CD4-positive, alpha-beta T cell treated with Interleukin-21 for 1 hour (primary cell): ENCODE measurements around the gene CSMD2.

Source experiments
- DNase-seq: peaks from one replicate; pipeline ENCODE4 v3.0.0-alpha.2; 2020

Gene CSMD2

GRCh38 chr1:33844166-33844565, 320.9 kb downstream of the CSMD2 start:
- no peak for DNase-seq

DNA sequence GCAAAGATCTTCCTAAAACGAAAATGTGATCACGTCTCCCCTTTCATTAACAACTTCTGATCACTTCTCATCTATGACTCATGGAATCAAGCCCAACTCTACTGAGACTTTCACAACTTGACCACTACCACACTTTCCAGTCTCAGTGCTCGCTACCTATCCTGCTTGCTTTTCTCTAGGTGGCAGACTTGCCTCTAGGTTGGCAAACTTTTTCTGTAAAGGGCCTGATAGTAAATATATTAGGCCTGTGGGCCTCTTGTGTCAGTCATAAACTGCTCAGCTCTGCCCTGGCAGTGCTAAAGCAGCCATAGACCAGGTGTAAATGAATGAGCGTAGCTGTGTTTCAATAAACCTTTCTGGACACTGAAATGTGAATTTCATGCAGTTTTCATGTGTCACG, 322.7 kb downstream of the CSMD2 start:
- no peak for DNase-seq

DNA sequence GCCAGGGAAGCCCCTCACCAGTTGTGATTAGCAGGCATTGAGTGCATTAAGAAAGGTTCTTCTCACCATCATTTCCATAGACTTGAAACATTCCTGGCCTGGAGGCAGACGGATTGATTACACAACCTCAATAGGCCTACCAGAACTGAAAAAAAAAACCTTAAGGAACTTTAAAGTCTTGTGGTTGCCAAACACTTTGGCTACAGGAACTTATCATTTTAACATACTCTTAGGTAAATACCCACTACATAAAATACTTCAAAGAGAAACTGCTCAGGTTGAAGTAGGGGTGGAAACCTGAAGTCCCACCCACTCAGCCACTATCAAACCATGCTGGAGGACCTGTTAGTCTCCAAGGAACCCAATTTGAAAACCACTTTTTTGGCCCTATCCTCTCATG, 323.5 kb downstream of the CSMD2 start:
- DNase-seq, result no peak

DNA sequence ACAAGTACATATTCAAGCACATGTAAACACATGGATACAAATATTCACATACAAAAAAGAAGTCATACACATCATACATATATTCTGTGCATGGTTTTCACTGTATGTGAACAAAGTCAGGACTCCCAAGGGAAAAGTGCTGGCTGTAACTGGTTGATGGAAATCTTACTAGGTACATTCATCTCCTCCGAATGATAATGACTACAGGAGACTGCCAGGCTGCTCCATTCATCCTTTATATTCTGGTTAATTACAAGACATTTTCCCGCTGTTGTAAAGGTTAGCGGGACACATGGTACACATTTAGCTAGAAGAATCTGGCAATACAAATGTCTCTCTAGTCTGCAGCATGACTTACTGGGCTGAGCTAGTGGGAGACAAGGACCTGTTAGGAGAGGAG, 327.4 kb downstream of the CSMD2 start:
- DNase-seq, result no peak

DNA sequence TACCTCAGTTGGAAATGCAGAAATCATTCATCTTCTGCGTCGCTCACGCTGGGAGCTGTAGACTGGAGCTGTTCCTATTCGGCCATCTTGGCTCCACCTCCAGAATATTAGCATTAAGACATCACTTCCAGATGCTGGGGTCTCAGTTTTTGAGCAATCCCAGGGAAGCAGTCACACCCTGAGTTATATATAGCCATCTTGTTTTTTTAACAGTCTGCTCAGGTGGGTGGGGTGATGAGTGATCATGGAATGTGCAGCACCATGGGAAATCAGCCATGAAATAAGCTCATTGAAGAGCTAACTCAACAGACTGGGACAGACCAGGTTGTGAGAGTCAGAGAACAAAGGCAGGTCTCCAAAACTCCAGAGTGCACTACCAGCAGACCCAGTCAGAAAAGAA, 328.1 kb downstream of the CSMD2 start:
- no peak for DNase-seq

GRCh38 chr1:33828654-33829053, 336.4 kb downstream of the CSMD2 start:
- DNase-seq, result no peak

DNA sequence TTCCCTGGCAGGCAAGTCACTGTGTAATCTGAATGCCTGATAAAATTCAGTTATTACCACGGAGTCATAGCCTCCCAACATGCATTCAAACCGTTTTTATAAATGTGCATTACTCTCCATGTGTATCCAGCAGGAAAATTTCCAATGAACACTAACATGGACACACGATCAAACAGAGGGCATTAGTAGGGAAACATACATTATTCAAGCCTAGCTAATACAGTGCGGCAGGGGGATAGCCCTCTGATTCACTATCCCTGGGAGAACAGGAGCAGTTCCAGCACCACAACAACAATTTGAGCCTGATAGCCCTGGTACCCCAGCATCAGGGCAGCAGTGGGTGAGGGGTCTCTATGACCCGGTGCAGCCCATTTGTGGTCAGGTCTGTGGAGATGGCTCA, 337.0 kb downstream of the CSMD2 start:
- DNase-seq, result no peak

DNA sequence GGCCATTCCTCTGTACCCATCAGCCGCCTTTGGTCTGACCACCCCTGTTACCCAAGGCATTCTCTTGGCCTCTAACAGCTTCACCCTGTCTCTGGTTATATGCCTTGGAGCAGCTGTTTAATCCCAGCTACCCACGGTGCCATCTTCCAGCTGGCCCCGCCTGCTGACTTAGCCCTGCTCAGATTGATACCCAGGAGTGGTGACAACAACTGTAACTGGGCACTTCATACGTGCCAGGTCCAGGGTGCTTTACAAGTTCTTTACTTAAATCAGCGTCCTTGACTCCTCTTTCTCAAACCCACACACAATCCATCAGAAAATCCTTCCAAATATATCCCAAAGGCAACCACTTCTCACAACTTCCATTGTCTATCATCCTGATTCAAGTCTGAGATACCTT, 338.3 kb downstream of the CSMD2 start:
- no peak for DNase-seq

GRCh38 chr1:33826311-33826710, 338.7 kb downstream of the CSMD2 start:
- no peak for DNase-seq

DNA sequence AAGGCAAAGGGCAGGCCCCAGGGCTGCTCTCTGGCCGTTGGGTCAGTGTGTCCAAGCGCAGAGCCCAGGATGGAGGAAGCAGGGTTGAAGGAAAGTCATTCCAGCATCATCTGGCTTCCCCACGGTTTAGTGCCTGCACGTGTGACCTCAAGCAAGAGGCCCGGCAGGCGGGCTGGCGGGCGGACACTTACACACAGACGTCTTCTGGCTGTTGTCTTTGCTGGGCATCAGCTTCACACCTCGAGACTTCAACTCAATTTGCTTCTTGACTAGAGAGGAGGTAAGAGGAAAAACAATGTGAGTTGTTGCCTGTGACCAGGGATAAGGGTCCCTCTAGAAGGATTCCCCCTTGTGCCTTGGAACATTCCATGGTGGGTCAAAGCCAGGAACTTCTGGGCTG, 339.5 kb downstream of the CSMD2 start:
- no peak for DNase-seq

- DNase-seq, result no peak
Measured at GRCh38 chr1:33824971-33825370, 340.1 kb downstream of the CSMD2 start.

DNA sequence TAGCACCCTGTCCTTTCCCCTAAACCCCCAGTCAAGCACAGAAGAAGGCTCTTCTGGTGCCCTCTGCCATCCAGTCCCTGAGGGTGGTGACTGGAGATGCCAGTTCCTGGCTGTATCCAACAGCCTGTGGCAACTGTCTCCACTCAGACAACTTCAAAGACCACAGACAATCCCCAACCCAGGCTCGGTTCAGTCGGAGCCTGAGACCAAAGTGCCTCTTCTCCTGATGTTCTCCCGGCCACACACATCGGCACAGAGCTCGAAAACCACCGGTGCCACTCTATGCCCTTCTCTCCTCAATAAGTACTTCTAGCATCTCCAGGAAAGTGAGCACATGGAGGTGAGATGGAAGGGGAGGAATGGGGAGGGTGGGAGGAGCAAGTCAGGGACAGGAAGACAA, 340.7 kb downstream of the CSMD2 start:
- DNase-seq, result no peak

GRCh38 chr1:33823830-33824229, 341.2 kb downstream of the CSMD2 start:
- DNase-seq, result no peak

- DNase-seq, result no peak
Measured at GRCh38 chr1:33823401-33823800, 341.6 kb downstream of the CSMD2 start.

GRCh38 chr1:33822396-33822795, 342.6 kb downstream of the CSMD2 start:
- no peak for DNase-seq

- DNase-seq, result no peak
Measured at GRCh38 chr1:33821291-33821690, 343.7 kb downstream of the CSMD2 start.

DNA sequence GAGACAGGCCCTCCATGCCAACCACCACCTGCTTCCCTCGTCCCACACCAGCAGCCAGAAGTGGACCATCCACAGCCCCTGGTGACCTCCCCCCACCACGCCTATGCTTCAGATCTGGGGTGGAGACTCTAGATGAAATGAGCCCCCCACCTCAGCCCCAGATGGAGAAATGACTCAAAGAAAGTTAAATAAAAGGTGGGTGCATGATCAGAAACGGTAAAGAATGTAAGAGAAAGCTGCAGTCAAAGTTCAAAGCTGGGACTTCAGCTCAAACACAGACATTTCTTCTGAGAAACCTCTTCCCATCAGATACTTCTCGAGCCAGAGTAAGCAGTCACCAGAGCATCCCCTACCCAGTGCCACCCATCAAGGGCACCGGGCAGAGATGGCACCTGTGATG, 344.2 kb downstream of the CSMD2 start:
- DNase-seq, result no peak

GRCh38 chr1:33819913-33820311, 345.1 kb downstream of the CSMD2 start:
- DNase-seq, result no peak

DNA sequence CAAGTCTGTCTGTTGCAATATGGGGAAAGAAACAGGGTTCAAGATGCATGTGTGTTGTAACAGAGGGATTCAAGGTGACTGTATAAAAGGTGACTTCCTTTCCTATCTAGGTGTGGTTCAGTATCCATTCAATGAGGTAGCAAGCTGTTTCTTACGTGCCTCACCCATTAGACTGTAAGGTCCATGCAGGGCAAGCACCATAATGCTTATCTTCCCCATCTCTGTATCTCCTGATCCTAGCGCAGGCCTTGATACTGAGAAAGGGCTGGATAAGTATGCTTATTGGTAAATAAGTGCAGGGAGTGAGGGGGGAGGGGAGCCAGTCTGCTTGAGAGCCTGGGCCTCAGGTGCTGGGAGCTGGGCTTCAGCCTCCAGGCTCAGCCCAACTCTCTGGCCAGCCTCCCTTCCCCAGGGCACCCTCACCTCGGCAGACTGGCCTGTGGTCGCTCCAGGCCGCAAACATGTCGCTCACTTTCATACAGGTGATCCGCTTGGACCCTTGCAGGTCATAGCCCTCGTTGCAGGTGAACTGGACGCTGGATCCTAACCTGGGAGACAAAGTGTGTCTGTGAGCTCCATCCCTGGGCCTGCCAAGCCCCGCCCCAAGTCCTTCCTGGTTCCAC, 345.6 kb downstream of the CSMD2 start:
- no peak for DNase-seq

GRCh38 chr1:33818071-33818470, 347.0 kb downstream of the CSMD2 start:
- no peak for DNase-seq

DNA sequence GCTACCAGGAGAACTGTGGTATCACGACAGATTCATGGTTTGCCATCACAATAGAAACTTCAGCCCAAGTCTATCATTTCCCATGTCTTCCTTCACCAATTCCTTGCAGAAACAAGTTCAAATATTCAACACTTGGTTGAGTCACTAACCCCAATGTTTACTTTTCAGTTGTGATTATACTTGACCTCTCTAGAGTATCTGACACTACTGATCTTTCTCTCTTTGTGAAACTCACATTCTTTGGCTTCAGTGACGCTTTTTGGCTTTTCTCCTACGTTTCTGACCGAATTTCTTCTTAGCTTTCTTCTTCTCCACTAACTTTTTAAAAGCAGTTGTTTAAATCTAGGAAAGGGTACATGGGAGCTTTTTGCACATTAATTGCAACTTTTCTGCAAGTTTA, 350.0 kb downstream of the CSMD2 start:
- DNase-seq, result no peak

GRCh38 chr1:33814166-33814565, 350.9 kb downstream of the CSMD2 start:
- no peak for DNase-seq

DNA sequence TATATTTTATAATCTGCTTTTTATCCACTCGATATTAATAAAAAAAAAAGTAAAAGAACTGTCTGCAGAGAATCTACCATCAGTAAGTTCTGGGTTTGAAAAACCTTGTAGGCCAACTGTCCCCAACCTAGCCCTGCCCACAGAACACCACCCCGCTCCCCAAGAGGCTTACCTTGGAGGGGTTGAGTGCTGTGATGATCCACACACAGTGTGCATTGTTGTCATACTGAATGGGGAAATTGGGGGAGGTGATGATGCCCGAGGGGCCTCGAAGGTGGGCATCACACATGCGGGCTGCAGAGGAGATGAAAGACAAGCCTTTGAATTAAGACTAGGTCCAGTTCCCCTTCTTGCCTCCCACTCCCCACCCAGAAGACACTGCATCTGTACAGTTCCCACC, 354.5 kb downstream of the CSMD2 start:
- DNase-seq, result no peak

DNA sequence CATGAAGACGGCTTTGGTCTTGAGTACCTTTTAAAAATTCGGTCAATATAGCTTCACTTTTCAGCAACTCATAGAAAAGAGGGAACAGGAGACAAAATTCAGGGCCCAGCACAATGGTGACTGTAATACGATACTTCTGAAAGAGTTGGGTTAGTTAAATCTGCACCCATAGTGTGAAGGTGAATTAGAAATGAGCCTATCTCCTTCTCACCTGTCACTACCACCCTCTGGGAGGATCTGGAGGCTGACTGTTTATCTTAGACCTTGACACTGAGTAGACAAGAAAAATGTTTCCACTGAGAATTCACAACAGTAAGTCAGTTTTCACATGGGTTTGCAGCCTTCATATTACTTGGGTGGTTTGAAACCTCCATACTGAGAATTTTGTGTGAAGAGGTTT, 359.0 kb downstream of the CSMD2 start:
- no peak for DNase-seq

DNA sequence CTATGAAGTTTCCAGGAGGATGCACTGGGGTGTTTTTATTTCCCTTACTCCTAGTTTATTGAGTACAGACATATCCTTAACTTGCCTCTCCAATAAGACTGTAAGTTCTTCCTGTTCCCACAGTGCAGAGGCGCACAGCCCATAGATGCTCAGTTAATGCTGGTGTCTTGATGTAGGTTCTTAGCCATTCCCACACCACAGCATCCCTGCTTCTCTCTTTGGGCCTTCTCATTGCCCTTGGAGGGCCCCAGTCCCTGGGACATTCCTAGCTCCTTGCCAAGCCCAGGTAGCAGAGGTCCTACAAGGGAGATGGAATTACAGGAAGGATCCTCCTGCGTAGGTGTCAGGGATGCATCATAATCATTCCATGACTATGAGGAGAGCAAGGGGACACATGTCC, 362.8 kb downstream of the CSMD2 start:
- no peak for DNase-seq

- no peak for DNase-seq
Measured at GRCh38 chr1:33797849-33798248, 367.2 kb downstream of the CSMD2 start.
